Endodermal cell (in vitro differentiated cells): ENCODE data around the gene ZNF860. TPM values are rescaled to one million over a fixed set of nuclear protein-coding genes. Genes with fewer than 3 reads are reported as not detected.

Experiments used
- DNase-seq: peaks from one replicate; pipeline ENCODE4 v3.0.0-alpha.2; 2017
- H3K27ac ChIP-seq: 2 replicates; pipeline ENCODE4 v1.5.1; 2013; ENCODE audit warnings: mild to moderate bottlenecking, low read depth, low read length, moderate library complexity
- H3K27me3 ChIP-seq: 2 replicates; pipeline ENCODE4 v1.6.1; 2013; ENCODE audit warnings: mild to moderate bottlenecking, low read length, moderate library complexity; ENCODE audit not compliant: insufficient read depth, control insufficient read depth, poor library complexity, severe bottlenecking
- H3K36me3 ChIP-seq: 2 replicates; pipeline ENCODE4 v1.7.0; 2013; ENCODE audit warnings: mild to moderate bottlenecking, low read length, moderate library complexity; ENCODE audit not compliant: control insufficient read depth, insufficient read depth
- H3K4me1 ChIP-seq: one replicate; pipeline ENCODE4 v1.7.0; 2013; ENCODE audit warnings: low read length; ENCODE audit not compliant: control insufficient read depth, insufficient read depth
- H3K4me3 ChIP-seq: 2 replicates; pipeline ENCODE4 v1.5.1; 2013; ENCODE audit warnings: mild to moderate bottlenecking, low read length, moderate library complexity
- H3K9ac ChIP-seq: 2 replicates; pipeline ENCODE4 v1.6.1; 2013; ENCODE audit warnings: mild to moderate bottlenecking, low read length, moderate library complexity; ENCODE audit not compliant: poor library complexity, severe bottlenecking; ENCODE audit errors: extremely low read depth
- H3K9me3 ChIP-seq: 2 replicates; pipeline ENCODE4 v1.6.1; 2013; ENCODE audit warnings: mild to moderate bottlenecking, low read length, moderate library complexity; ENCODE audit not compliant: control insufficient read depth
- H3K27ac Mint-ChIP-seq: 2 replicates; pipeline ENCODE4 v1.8.0; 2020; ENCODE audit warnings: mixed read lengths
- H3K27me3 Mint-ChIP-seq: 2 replicates; pipeline ENCODE4 v1.8.0; 2021; ENCODE audit warnings: mild to moderate bottlenecking, mixed read lengths; ENCODE audit not compliant: insufficient read depth
- H3K36me3 Mint-ChIP-seq: 2 replicates; pipeline ENCODE4 v1.8.0; 2020; ENCODE audit warnings: low read depth, mixed read lengths
- H3K4me1 Mint-ChIP-seq: 2 replicates; pipeline ENCODE4 v1.8.0; 2020; ENCODE audit warnings: mixed read lengths
- H3K4me3 Mint-ChIP-seq: 2 replicates; pipeline ENCODE4 v1.8.0; 2020; ENCODE audit warnings: mild to moderate bottlenecking, moderate library complexity, mixed read lengths
- H3K9me3 Mint-ChIP-seq: 2 replicates; pipeline ENCODE4 v1.8.0; 2020; ENCODE audit warnings: mild to moderate bottlenecking, mixed read lengths
- WGBS, 2 experiments: methylation state at CpG; one replicate each; pipeline versions ENCODE4 v1.1.5 to v1.1.7; 2013; ENCODE audit warnings: missing lambda C conversion rate in 2 of 2, mixed read lengths in 1 of 2; ENCODE audit not compliant: insufficient coverage in 1 of 2, insufficient read length in 1 of 2; 5-methylcytosine and 5-hydroxymethylcytosine counted together
- long read RNA-seq, 4 experiments: library from polyadenylated mRNA in 2 of 4; library from RNA in 1 of 4; library from capped mRNA in 1 of 4; stranded (forward) in 3 of 4; unstranded in 1 of 4; transcript quantifications; one replicate each; pipeline ENCODE4 v2.0.0, GENCODE V29; 2020 to 2021; ENCODE audit warnings: inconsistent platforms in 1 of 4
- polyA plus RNA-seq, 2 experiments: library from polyadenylated mRNA; stranded (reverse); fragments of 50-300 nt; gene quantifications; one replicate each; pipeline ENCODE4 v1.2.3, GENCODE V29; 2013
- total RNA-seq, 2 donors: library from RNA; stranded (reverse); fragmentation: NEBNext Ultra II Directional in 1 of 2; extraction: Animal tissue kit (Norgen Biotek cat#: 25700) in 1 of 2; gene quantifications; 2 replicates in 1 of 2; 3 replicates in 1 of 2; pipeline ENCODE4 v1.2.1, GENCODE V29; 2021
- TF ChIP-seq, protein P1 (sequence below): fragments of 200-600 bp; sonication (generic); conservative IDR thresholded peaks from 2 replicates; pipeline ENCODE4 v1.5.0; 2021; ENCODE audit warnings: antibody characterized with exemption, mild to moderate bottlenecking

Gene ZNF860
- 1 to 10 TPM in 1 of 2 donors, under 1 TPM in 1; 0.49 to 1.8 TPM for total RNA-seq
- 0.32 TPM for polyA plus RNA-seq (2013, experiment 1 of 2)
- polyA plus RNA-seq (2013, experiment 2 of 2), result 0.21 TPM
- long read RNA-seq, experiment 1, partial matches to known transcripts, result 0 of 1 reads
- long read RNA-seq, experiment 1, other reads (novel, unspliced or antisense), result 1 of 1 reads
- long read RNA-seq, experiment 2, result 0 reads
- long read RNA-seq, experiment 3, partial matches to known transcripts, result 0 of 7 reads
- long read RNA-seq, experiment 3, other reads (novel, unspliced or antisense), result 3 of 7 reads
- long read RNA-seq, experiment 4, partial matches to known transcripts, result 0 of 1 reads
- long read RNA-seq, experiment 4, other reads (novel, unspliced or antisense), result 1 of 1 reads

- 2 to 4% methylated on average over 33 to 65 of the region's 65 CpGs for WGBS, 2 experiments
- Mint-ChIP-seq H3K9me3 (no peaks in the 10 kb centered on the region), H3K27me3 (peaks cover 18% of the 10 kb centered on the region), H3K27ac (peak within 1 kb of the TSS; percentile 60), H3K4me1 (peaks cover 11% of the 10 kb centered on the region), H3K4me3 (peak within 1 kb of the TSS; percentile 85), H3K36me3 (peaks cover 2% of the 10 kb centered on the region)
- Histone ChIP-seq H3K9ac (peak within 1 kb of the TSS; percentile 42), H3K4me3 (peak within 1 kb of the TSS; percentile 84), H3K27me3 (peaks cover 17% of the 10 kb centered on the region), H3K9me3 (no peaks in the 10 kb centered on the region), H3K4me1 (peaks cover 2% of the 10 kb centered on the region), H3K27ac (no peak within 1 kb of the TSS), H3K36me3 (no peaks in the 10 kb centered on the region)
- TF ChIP-seq, protein P1, sequence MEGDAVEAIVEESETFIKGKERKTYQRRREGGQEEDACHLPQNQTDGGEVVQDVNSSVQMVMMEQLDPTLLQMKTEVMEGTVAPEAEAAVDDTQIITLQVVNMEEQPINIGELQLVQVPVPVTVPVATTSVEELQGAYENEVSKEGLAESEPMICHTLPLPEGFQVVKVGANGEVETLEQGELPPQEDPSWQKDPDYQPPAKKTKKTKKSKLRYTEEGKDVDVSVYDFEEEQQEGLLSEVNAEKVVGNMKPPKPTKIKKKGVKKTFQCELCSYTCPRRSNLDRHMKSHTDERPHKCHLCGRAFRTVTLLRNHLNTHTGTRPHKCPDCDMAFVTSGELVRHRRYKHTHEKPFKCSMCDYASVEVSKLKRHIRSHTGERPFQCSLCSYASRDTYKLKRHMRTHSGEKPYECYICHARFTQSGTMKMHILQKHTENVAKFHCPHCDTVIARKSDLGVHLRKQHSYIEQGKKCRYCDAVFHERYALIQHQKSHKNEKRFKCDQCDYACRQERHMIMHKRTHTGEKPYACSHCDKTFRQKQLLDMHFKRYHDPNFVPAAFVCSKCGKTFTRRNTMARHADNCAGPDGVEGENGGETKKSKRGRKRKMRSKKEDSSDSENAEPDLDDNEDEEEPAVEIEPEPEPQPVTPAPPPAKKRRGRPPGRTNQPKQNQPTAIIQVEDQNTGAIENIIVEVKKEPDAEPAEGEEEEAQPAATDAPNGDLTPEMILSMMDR, result peak; percentile 10
- DNase-seq, result peak; percentile 91
Measured at GRCh38 chr3:31981206-31982181, at the start of gene ZNF860, which contains the start of gene OSBPL10. Gene ZNF860, plus strand, starts transcription at chr3:31981750. Its CDS starts 7,330 bp downstream, at chr3:31989080. Gene OSBPL10, minus strand, starts transcription at chr3:31981262. Its CDS starts 83 bp downstream, at chr3:31981179.

- Mint-ChIP-seq H3K4me1 (peaks cover 35% of the 10 kb centered on the region), H3K36me3 (no peaks in the 10 kb centered on the region), H3K27ac (no peak overlapping the region), H3K9me3 (no peaks in the 10 kb centered on the region), H3K27me3 (no peaks in the 10 kb centered on the region), H3K4me3 (no peak overlapping the region)
- Histone ChIP-seq H3K9ac (no peak overlapping the region), H3K9me3 (no peaks in the 10 kb centered on the region), H3K4me3 (no peak overlapping the region), H3K27ac (no peak overlapping the region), H3K4me1 (peaks cover 3% of the 10 kb centered on the region), H3K36me3 (no peaks in the 10 kb centered on the region), H3K27me3 (no peaks in the 10 kb centered on the region)
- TF ChIP-seq, protein P1, result no peak
- 80 to 96% methylated on average over 1 to 3 of the region's 3 CpGs for WGBS, 2 experiments
- no peak for DNase-seq
Measured at GRCh38 chr3:31932990-31933389, 48.6 kb upstream of the ZNF860 start.

DNA sequence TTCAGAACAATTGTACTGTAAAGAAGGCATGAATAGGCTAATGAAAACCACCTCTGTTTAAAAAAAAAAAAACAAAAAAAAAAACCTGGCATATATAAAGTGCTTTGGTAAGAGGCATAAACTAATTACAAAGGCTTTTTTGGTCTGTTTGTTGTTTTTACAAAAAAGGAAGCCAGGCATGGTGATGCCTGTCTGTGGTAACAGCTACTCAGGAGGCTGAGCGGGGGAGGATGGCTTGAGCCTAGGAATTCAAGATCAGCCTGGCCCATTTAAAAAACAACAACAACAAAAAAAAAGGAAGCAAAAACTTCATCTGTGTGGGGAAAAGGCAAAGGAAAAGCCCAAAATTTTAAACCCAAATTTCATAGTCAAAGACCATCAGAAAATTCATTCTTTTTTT lies 47.5 kb upstream of the ZNF860 start:
- TF ChIP-seq, protein P1, result no peak
- H3K4me1 Mint-ChIP-seq, result peaks cover 31% of the 10 kb centered on the region
- H3K27me3 Mint-ChIP-seq, result no peaks in the 10 kb centered on the region
- no peak for DNase-seq
- peaks cover 3% of the 10 kb centered on the region for H3K4me1 ChIP-seq
- no peak overlapping the region for H3K9ac ChIP-seq
- peak overlapping the region; percentile 81 for H3K27ac Mint-ChIP-seq
- no peaks in the 10 kb centered on the region for H3K27me3 ChIP-seq
- 100% methylated on average over 1 of the region's 1 CpG; no CpG with 5 or more reads in 1 of the 2 experiments for WGBS, 2 experiments
- no peaks in the 10 kb centered on the region for H3K36me3 ChIP-seq
- H3K27ac ChIP-seq, result no peak overlapping the region
- no peaks in the 10 kb centered on the region for H3K9me3 ChIP-seq
- H3K4me3 ChIP-seq, result no peak overlapping the region
- no peaks in the 10 kb centered on the region for H3K9me3 Mint-ChIP-seq
- no peaks in the 10 kb centered on the region for H3K36me3 Mint-ChIP-seq
- H3K4me3 Mint-ChIP-seq, result no peak overlapping the region
